HCT116 (cell line): Measurements from ENCODE around the gene INS. TPM values are rescaled to one million over a fixed set of nuclear protein-coding genes. Genes with fewer than 3 reads are reported as not detected.

Experiments used
- ATAC-seq: fragments of 200-7000 bp; cut with Tn5 transposase; 2 replicates; pipeline ENCODE4 v1.9.1; 2020; ENCODE audit warnings: mild to moderate bottlenecking, moderate library complexity
- BruUV-seq: library from RNA; stranded (reverse); fragments of 400-500 nt; replicated peaks from 2 replicates; lab custom pipeline; 2021; lab: Mats Ljungman, UMichigan
- CTCF ChIA-PET: fragments of 300-600 bp; sonication (Branson Sonifier 250); formaldehyde crosslinking; loops from one replicate; lab custom pipeline; 2021; ENCODE audit warnings: antibody characterized with exemption; lab: Charles Lee
- POLR2A ChIA-PET: fragments of 300-600, 350-600 bp; sonication (Branson Sonifier 250); formaldehyde crosslinking; loops from one replicate; lab custom pipeline; 2021; ENCODE audit warnings: antibody characterized with exemption; lab: Charles Lee
- RAD21 ChIA-PET, 2 experiments: fragments of 300-600 bp; sonication (Branson Sonifier 250); formaldehyde crosslinking; loops; one replicate each; lab custom pipeline; 2023; ENCODE audit warnings: low total read pairs in 2 of 2; ENCODE audit not compliant: uncharacterized antibody in 2 of 2, unreplicated experiment in 2 of 2, low non-redundant PET in 1 of 2; lab: Charles Lee
- DNase-seq: peaks from one replicate; pipeline ENCODE4 v3.0.0-alpha.2; 2010; ENCODE audit warnings: low read depth, low spot score
- H2AFZ ChIP-seq: fragments of 200-600 bp; shearing (Covaris generic), sonication (generic); 2 replicates; pipeline ENCODE4 v1.6.1; 2017; ENCODE audit warnings: low read depth, mixed run types, mixed read lengths, antibody characterized with exemption, low read length; ENCODE audit not compliant: poor library complexity, severe bottlenecking
- H3K27ac ChIP-seq: 2 replicates; pipeline ENCODE4 v1.5.1; 2012; ENCODE audit warnings: low read depth, low read length
- H3K27me3 ChIP-seq: fragments of 200-600 bp; sonication (generic); 2 replicates; pipeline ENCODE4 v1.6.1; 2016; ENCODE audit warnings: mixed run types, low read length, mixed read lengths; ENCODE audit not compliant: insufficient read depth
- H3K36me3 ChIP-seq, 2 experiments: fragments of 200-500 bp in 1 of 2; fragments of 200-600 bp in 1 of 2; sonication (Bioruptor generic) in 1 of 2; sonication (generic) in 1 of 2; 2 replicates each; pipeline versions ENCODE4 v1.5.1 to v1.6.1; 2014 to 2016; ENCODE audit warnings: low read length in 2 of 2, inconsistent platforms in 1 of 2, mixed read lengths in 1 of 2, mixed run types in 1 of 2; ENCODE audit not compliant: insufficient read depth in 2 of 2, control insufficient read depth in 1 of 2
- H3K4me1 ChIP-seq, 2 experiments: fragments of 200-600 bp in 1 of 2; sonication (generic) in 1 of 2; 2 replicates each; pipeline versions ENCODE4 v1.5.1 to v1.6.1; 2012 to 2017; ENCODE audit warnings: low read length in 2 of 2, inconsistent platforms in 1 of 2, mild to moderate bottlenecking in 1 of 2, mixed read lengths in 1 of 2, mixed run types in 1 of 2, moderate library complexity in 1 of 2; ENCODE audit not compliant: insufficient read depth in 2 of 2, control insufficient read depth in 1 of 2
- H3K4me2 ChIP-seq: fragments of 200-600 bp; sonication (generic); 2 replicates; pipeline ENCODE4 v1.6.1; 2017; ENCODE audit warnings: mixed run types, low read length, mixed read lengths
- H3K4me3 ChIP-seq, 2 experiments: fragments of 200-600 bp in 1 of 2; sonication (generic) in 1 of 2; replicated peaks in 1 of 2; 2 replicates each; pipeline ENCODE4 v1.5.1; 2011 to 2016; ENCODE audit warnings: low read length in 2 of 2, control low read depth in 1 of 2, low read depth in 1 of 2, mild to moderate bottlenecking in 1 of 2, mixed read lengths in 1 of 2, mixed run types in 1 of 2
- H3K79me2 ChIP-seq: fragments of 200-600 bp; sonication (generic); 2 replicates; pipeline ENCODE4 v1.6.1; 2017; ENCODE audit warnings: mild to moderate bottlenecking, mixed run types, low read length, moderate library complexity, mixed read lengths; ENCODE audit not compliant: insufficient read depth
- H3K9ac ChIP-seq: fragments of 200-600 bp; sonication (generic); 2 replicates; pipeline ENCODE4 v1.6.1; 2016; ENCODE audit warnings: low read length, mixed read lengths
- H3K9me2 ChIP-seq: fragments of 200-600 bp; sonication (generic), shearing (Covaris generic); 2 replicates; pipeline ENCODE4 v1.6.1; 2017; ENCODE audit warnings: mixed run types, mild to moderate bottlenecking, moderate library complexity; ENCODE audit not compliant: insufficient read depth
- H3K9me3 ChIP-seq, 2 experiments: fragments of 200-500 bp in 1 of 2; fragments of 200-600 bp in 1 of 2; sonication (Bioruptor generic) in 1 of 2; sonication (generic) in 1 of 2; 2 replicates each; pipeline ENCODE4 v1.6.1; 2014 to 2017; ENCODE audit warnings: low read length in 2 of 2, mixed read lengths in 2 of 2, inconsistent platforms in 1 of 2, low read depth in 1 of 2, mild to moderate bottlenecking in 1 of 2, mixed run types in 1 of 2, moderate library complexity in 1 of 2; ENCODE audit not compliant: control insufficient read depth in 1 of 2, insufficient read depth in 1 of 2
- H4K20me1 ChIP-seq: fragments of 200-600 bp; sonication (generic), shearing (Covaris generic); 2 replicates; pipeline ENCODE4 v1.6.1; 2017; ENCODE audit warnings: mixed run types, mild to moderate bottlenecking, moderate library complexity; ENCODE audit not compliant: insufficient read depth
- CBX3 ChIP-seq: IDR thresholded peaks from 2 replicates; pipeline ENCODE4 v1.6.1; 2012; ENCODE audit warnings: low read depth
- POLR2A ChIP-seq: IDR thresholded peaks from 2 replicates; pipeline ENCODE4 v1.7.0; 2011; ENCODE audit warnings: borderline replicate concordance; ENCODE audit not compliant: insufficient read depth, insufficient read length; ENCODE audit errors: extremely low read depth
- POLR2AphosphoS5 ChIP-seq: IDR thresholded peaks from 2 replicates; pipeline ENCODE4 v1.6.1; 2011; ENCODE audit warnings: mild to moderate bottlenecking, low read depth, low read length, moderate library complexity
- SIN3A ChIP-seq: IDR thresholded peaks from 2 replicates; pipeline ENCODE4 v1.6.1; 2012; ENCODE audit warnings: low read depth
- SP1 ChIP-seq: IDR thresholded peaks from 2 replicates; pipeline ENCODE4 v1.6.1; 2012; ENCODE audit warnings: low read depth
- SRF ChIP-seq: IDR thresholded peaks from 2 replicates; pipeline ENCODE4 v1.6.1; 2012; ENCODE audit warnings: low read depth
- ZNF274 ChIP-seq: fragments of 200-500 bp; sonication (Bioruptor generic); IDR thresholded peaks from 2 replicates; pipeline ENCODE4 v1.6.1; 2014; ENCODE audit warnings: mild to moderate bottlenecking, low read depth, low read length, inconsistent platforms
- intact Hi-C: fragments of 100-400 bp; cut with micrococcal nuclease; formaldehyde crosslinking; loops from 2 replicates; pipeline ENCODE4 v1.10.0; 2022
- total RNA-seq: library from RNA; stranded (reverse); gene quantifications from one replicate; pipeline ENCODE4 v1.2.1, GENCODE V29; 2021; ENCODE audit not compliant: unreplicated experiment
- TF ChIP-seq, protein P1 (sequence below): IDR thresholded peaks from 2 replicates; pipeline ENCODE4 v1.6.1; 2012

INS gene
- total RNA-seq, 1 experiment from 2014 or later, result 0.44 TPM

DNA sequence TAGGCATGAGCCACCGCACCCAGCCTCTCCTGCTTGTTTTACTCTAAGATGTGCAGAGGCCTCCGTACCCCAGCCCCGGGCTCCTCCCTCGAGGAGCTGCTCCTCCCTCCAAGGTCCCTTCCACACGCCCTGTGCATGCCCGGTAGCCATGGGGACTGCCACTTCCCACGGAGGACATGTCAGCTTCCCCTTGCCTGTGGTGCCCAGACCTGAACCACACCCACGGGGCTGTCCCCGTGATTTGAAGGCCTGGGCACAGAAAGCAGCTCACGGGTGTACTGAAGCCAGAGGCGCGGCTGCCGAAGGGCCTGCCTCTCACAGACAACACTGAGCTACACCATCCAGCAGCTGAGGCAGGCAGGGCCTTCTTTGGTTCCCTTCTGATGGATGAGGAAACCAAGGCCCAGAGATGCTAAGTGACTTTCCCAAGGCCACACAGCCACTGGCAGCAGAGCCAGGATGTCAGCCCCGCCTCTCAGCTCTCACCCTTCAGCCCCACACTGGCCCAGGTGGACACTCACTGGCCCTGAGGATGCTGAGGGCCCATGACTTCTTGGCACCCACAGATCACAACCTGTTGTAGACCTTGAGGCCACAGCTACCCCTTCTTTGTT is 7.3 kb downstream of the INS start:
- intact Hi-C loops, result loop anchor here (5.0 kb wide), 1 partner anchor 446 kb away; no protein-coding TSS in a partner anchor
- Histone ChIP-seq H3K27ac (no peak overlapping the region), H3K4me2 (no peak overlapping the region), H3K4me1 (peaks cover 0 to 4% of the 10 kb centered on the region in 2 experiments; a peak in 1 of 4 replicates), H3K9ac (no peak overlapping the region), H3K9me3 (no peaks in the 10 kb centered on the region), H3K79me2 (no peaks in the 10 kb centered on the region), H3K36me3 (no peaks in the 10 kb centered on the region), H2AFZ (no peak overlapping the region), H3K27me3 (no peaks in the 10 kb centered on the region), H4K20me1 (no peaks in the 10 kb centered on the region), H3K4me3 (no peak overlapping the region), H3K9me2 (no peaks in the 10 kb centered on the region)
- ChIA-PET RAD21 (interaction anchor here in 1 of 2 experiments (0.6 to 4.5 kb wide), 2 partner anchors 116 to 304 kb away, joined by 3 to 55 read pairs; no protein-coding TSS in a partner anchor), POLR2A (no interaction called here), CTCF (interaction anchor here (0.9 to 11.5 kb wide), 5 partner anchors 12 to 500 kb away, joined by 3 to 351 read pairs (median 45); no protein-coding TSS in a partner anchor)
- DNase-seq (no peak), ATAC-seq (no peak)
- no TSS peak for BruUV-seq
- TF ChIP-seq POLR2A (no peak), ZNF274 (no peak), CBX3 (no peak), SP1 (no peak), SIN3A (no peak), POLR2AphosphoS5 (no peak), SRF (no peak)
- TF ChIP-seq, protein P1, sequence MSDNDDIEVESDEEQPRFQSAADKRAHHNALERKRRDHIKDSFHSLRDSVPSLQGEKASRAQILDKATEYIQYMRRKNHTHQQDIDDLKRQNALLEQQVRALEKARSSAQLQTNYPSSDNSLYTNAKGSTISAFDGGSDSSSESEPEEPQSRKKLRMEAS, result no peak
- TF ChIP-seq, all 23 proteins: peak for 0
